NCI-H510A (cell line): Measurements from ENCODE around the gene ADAM22.
"Not testable (repeated sequence)": the region's sequence is repeated elsewhere in the genome, so short reads cannot be mapped to it uniquely, and the experiment has no call there.

Experiments
- DNase-seq: peaks from one replicate; lab custom pipeline; 2025; lab: John Stamatoyannopoulos, UW

Gene ADAM22

GRCh38 chr7:87933953-87934698, at the start of gene ADAM22:
Gene ADAM22, plus strand, starts transcription at chr7:87934251. Its CDS starts 215 bp downstream, at chr7:87934466.
- peak; percentile 88 for DNase-seq

- no peak for DNase-seq
Observed at GRCh38 chr7:87885018-87885417, 49.0 kb upstream of the ADAM22 start.

GRCh38 chr7:87886875-87887274, 47.2 kb upstream of the ADAM22 start:
- no peak for DNase-seq

GRCh38 chr7:87895363-87895762, 38.7 kb upstream of the ADAM22 start:
- DNase-seq = no peak

- DNase-seq = no peak
Observed at GRCh38 chr7:87899255-87899654, 34.8 kb upstream of the ADAM22 start.

- DNase-seq = not testable (repeated sequence)
Observed at GRCh38 chr7:87907136-87907906, 26.7 kb upstream of the ADAM22 start.

- not testable (repeated sequence) for DNase-seq
Observed at GRCh38 chr7:87908814-87909213, 25.2 kb upstream of the ADAM22 start.

- DNase-seq = no peak
Observed at GRCh38 chr7:87912121-87912520, 21.9 kb upstream of the ADAM22 start.

GRCh38 chr7:87918740-87919139, 15.3 kb upstream of the ADAM22 start:
- no peak for DNase-seq

GRCh38 chr7:87919875-87920274, 14.2 kb upstream of the ADAM22 start:
- DNase-seq = no peak

- DNase-seq = no peak
Observed at GRCh38 chr7:87920578-87920977, 13.5 kb upstream of the ADAM22 start.

GRCh38 chr7:87922759-87923395, 11.2 kb upstream of the ADAM22 start:
- DNase-seq = not testable (repeated sequence)

GRCh38 chr7:87926581-87927461, 7.2 kb upstream of the ADAM22 start:
- DNase-seq = peak; percentile 38

GRCh38 chr7:87933605-87933952, 472 bp upstream of the ADAM22 start:
- no peak for DNase-seq

GRCh38 chr7:87934699-87935383, 790 bp downstream of the ADAM22 start:
- no peak for DNase-seq

GRCh38 chr7:87935384-87935706, 1.3 kb downstream of the ADAM22 start:
- no peak for DNase-seq

GRCh38 chr7:87941138-87941537, 7.1 kb downstream of the ADAM22 start:
- DNase-seq = no peak

GRCh38 chr7:87944547-87944946, 10.5 kb downstream of the ADAM22 start:
- no peak for DNase-seq

GRCh38 chr7:87945926-87946325, 11.9 kb downstream of the ADAM22 start:
- DNase-seq = not testable (repeated sequence)

- DNase-seq = no peak
Observed at GRCh38 chr7:87948371-87948770, 14.3 kb downstream of the ADAM22 start.

GRCh38 chr7:87959336-87959735, 25.3 kb downstream of the ADAM22 start:
- no peak for DNase-seq
